SIG-M5 treated with dmso at 0.1 percent for 504 hours (cell line): ENCODE measurements around the gene NTRK3.
"Not testable (repeated sequence)": the region's sequence is repeated elsewhere in the genome, so short reads cannot be mapped to it uniquely, and the experiment has no call there.

ENCODE experiments used
- DNase-seq: peaks from one replicate; lab custom pipeline; 2025; ENCODE audit not compliant: unreplicated experiment; lab: John Stamatoyannopoulos, UW

Gene NTRK3

DNA sequence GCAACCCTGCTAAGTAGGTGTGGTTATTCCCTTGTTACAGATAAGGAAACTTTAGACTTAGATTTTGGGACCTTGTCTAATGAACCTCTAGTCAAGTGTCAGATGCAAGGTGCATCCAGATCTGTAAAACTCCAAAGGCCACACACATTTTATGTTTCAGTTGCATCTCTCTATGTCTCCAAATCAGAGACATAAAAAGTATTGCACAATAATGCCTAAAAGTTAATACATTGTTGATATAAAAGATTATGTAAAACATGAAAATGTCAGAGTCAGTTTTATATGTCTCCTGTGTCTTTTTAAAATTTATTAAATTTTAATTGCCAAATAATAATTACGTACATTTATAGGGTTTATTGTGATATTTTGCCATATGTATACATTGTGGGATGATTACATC is 408.5 kb downstream of the NTRK3 start:
- no peak for DNase-seq

DNA sequence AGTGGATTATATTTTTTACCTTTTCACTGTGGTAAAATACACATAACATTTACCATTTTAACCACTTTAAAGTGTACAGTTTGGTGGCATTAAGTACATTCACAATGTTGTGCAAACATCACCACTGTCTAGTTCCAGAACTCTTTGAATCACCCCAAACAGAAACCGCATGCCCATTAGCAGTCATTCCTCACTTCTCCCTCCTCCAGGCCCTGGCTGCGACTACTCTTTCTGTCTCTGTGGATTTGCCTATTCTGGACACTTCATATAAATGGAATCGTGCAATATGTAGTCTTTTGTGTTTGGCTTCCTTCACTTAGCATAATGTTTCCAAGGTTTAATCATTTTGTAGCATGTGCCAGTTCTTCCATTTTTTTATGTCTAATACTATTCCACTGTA is 409.8 kb downstream of the NTRK3 start:
- no peak for DNase-seq

DNA sequence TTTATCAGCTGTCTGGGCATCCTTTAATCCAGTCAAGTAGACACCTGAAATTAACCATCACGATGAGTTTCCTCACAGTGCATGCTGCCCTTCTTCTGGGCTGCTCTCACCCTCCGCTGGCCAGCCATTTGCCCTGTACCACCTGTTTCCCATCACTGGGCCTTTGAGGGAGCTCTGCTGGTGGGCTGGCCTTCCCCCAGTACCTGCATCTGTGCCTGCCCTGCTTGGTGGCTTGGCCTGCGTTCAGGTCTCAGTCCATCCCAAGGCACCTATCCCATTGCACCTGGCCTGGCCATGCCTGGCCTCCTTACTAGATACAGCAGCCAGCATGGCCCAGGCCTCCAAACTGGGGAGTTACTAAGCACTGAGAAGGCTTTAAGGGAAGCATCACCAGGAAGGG is 413.2 kb downstream of the NTRK3 start:
- DNase-seq, result no peak

DNA sequence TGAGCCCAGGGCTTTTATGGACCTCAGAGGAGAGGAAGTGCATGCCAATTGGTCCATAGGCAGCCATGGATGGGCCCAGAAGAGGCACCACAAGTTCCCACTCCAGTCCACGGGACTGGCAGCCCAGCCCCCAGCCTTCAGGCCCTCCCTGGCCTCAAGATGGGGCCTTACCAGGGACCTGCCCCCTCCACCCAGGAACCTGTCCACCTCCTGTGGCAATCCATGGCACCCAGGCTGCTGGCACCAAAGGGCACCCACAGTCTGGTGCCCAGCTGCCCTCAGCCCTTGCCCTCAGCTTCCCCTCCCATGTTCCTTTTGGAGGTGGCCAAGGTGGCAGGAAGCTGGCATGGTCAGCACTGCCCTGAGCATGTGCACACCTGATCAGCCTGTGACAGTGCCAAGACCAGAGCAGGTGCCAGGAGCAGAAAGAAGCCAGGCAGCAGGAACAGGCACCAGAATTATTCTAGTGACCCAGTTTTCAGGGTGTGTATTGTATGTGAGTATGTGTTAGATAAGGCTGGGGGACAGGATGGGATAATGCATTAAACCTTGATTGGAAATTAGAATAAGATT is 415.0 kb downstream of the NTRK3 start:
- DNase-seq, result no peak

DNA sequence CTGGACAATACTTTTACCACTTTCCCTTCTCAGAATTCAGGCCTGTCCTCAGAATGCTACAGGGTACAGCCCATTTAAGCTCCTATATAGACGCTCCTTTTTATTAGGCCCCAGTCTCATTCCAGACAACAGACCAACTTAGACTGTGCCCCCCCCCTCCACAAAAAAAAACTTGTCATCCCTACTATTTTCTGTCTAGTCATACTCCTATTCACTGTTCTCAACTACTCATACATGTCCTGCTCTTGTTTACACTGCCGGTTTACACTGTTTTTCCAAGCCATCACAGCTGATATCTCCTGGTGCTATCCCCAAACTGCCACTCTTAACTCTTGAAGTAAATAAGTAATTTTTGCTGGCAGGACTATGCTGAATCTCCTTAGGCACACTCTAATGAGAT is 420.7 kb downstream of the NTRK3 start:
- DNase-seq, result not testable (repeated sequence)

DNA sequence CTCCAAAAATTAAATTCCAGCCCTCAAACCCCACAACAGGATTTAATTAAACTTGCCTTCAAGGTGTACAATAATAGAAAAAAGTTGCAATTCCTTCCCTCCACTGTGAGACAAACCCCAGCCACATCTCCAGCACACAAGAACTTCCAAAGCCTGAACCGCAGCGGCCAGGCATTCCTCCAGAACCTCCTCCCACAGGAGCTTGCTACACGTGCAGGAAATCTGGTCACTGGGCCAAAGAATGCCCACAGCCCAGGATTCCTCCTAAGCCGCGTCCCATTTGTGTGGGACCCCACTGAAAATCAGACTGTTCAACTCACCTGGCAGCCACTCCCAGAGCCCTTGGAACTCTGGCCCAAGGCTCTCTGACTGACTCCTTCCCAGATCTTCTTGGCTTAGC is 423.2 kb downstream of the NTRK3 start:
- not testable (repeated sequence) for DNase-seq

DNA sequence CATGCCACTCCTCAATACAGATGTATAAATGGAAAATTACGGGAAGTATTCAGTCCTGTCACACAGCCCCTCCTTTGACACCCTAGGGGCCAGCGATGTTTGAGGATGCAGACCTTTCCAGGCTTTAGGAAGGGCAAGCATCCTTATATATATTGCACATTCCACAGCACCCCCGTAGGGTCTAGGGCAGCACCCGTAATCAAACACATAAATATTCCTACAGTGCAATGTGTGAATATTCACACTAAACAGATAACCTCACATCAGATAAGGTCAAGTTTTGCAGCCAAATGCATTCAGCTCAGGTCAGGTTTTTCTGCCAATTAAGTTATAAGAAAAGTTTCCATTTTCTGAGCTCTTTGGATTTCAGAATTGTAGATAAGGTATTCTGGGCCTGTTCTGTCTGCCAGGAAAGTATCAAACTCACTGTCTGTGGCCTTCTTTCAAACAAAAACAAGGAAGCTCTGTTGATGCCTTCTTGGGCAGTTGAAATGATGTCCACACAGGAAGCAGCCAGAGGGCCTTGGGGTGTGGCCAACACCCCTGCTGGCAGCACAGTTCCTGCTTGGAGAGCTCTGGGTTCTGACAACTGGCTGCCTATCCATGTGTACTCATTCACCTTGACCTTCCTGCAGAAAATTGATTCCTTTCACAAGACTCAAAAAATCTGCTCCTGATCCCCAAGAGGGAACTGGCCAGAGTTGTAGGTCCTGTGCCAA is 427.0 kb downstream of the NTRK3 start:
- no peak for DNase-seq

DNA sequence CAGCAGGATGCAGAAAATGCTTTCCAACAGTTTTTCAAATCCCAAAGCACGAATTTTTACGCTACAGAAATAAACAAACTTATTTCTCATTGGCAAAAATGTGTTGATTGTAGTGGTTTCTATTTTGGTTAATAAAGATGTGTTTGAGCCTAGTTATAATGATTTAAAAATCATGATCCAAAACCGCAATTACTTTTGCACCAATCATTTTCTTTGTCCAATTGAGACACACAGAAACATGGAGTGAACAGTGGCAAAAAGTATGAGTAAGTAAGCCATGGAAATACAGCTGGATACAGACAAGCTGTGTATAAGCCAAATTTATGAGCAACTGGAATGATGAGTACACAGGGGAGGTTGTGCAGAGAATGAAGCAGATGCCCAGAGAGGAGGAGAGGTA is 427.9 kb downstream of the NTRK3 start:
- no peak for DNase-seq

DNA sequence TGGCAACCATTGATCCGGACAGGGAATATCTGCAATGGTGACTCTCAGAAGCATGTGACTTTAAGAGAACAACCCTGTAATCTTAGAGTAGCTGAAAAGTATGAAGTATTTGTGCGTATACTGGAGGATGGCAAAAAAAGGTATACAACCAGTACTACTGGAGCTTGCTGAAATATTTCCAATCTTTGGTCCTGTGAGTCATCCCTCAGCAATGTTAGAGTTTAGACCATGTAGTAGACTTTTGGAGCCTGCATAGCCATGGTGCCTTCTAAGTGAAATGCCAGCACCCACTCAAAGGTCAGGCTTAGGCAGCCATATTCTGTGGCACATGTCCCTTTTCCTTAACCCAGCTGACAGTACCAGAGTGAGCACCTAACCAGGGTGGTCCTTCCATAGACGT is 429.4 kb downstream of the NTRK3 start:
- no peak for DNase-seq

DNA sequence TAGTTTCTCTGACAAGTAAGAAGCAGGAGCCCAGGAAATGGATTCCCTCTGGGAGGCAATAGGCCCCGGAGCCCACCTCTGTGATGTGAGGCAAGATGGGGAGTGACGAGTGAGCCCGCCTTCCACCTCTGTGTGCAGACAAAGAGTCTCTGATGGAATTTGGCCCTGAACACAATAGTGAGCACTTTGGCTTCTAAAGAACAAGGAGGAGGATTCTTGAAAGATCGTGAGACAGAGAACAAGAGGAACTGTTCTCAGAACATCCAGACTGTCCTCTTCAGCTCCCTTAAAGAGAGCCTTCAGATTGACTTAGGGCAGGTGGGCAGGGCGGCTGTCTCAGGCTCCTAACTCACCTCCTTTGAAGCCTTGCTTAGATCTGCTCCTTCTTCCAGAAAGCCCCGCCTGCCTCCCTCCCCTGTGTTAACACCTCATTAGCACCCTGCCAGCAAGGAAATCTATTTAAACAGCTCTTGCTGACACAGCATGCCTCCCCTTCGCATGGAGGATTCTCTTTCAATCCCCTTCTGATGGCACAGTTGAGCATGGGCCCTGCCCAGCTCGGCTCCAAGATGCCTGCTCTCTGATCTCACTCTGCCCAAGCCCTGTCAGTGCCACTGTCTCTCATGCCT is 430.3 kb downstream of the NTRK3 start:
- DNase-seq, result no peak

DNA sequence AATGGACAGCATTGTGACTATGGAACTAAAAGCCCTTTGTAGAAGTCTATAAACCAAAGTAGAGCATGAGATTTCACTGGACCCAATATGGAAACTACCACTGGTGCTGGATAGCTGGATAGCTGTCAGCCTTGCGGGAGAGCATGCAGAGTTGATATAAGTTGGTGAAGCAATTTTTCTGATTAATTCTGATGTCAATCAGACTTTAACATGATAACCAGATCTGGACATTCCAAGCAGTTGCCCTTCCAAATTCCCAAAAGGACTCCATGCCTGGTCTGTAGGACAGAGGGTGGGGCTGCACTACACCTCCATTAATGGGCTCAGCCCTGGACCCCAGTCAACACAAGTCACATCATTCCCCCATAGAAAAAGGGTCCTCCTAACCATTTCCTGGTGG is 437.8 kb downstream of the NTRK3 start:
- no peak for DNase-seq

DNA sequence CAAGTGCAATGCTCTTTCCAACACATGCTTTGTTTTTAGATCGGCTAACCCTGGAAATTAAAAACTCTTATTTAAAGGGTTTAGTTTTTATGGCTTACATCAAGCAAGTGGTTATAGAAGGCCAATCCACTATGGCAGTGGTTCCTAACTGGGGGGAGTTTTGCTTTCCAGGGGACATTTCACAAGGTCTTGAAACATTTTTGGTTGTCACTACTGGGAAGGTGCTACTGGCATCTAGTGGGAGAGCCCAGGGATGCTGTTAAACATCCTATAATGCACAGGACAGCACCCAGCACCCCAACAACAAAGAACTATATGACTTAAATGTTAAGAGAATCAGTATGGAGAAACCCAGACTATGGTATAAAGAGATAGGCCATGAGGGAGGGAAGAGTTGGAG is 439.0 kb downstream of the NTRK3 start:
- DNase-seq, result no peak

DNA sequence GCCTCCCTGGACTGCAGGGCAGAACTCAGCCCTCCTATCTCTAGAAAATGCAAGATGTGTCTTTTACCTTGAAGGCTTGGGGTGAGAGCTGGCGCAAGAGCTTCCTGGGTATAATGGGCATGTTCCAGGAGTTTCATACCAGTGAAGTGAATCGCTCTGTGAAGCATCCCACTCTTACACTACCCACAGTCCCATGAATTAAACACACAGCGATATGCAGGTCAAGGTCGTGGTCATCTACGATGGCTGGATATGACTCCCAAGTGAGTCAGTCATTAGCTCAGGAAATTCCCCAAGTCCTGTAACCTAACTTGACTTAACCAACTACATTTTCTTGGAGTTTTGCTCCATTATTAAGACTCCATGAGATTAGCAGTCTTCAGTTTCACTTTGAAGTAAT is 439.7 kb downstream of the NTRK3 start:
- no peak for DNase-seq

DNA sequence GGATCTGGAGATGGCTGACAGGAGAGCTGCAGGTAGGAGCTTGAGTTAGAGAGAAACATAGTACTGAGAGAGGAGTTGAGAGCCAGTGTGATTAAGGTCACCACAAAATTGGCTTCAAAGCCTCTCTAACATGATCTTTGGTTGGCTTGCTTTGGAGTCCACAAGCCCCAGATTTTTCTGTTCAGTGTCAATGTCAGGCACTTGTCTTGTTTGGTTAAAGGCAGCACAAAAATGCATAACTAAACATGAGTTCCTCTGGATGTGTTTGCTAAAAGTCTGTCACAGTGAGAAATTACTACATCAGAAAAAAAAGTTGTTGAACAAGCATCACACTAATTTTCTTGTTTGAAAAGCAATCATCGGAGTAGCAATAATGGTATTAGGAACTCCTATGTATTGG is 440.5 kb downstream of the NTRK3 start:
- DNase-seq, result no peak
